Measurements from ENCODE around the gene NHSL1.

Gene NHSL1

GRCh38 chr6:138492871-138493270 lies 6.4 kb downstream of the NHSL1 start:
- H3K36me3 ChIP-seq (replicated peaks; ENCODE audit: low read depth, low read length): no peaks in the 10 kb centered on the region
- peaks cover 1% of the 10 kb centered on the region; the same call in 1 of the 2 replicates for H3K4me1 ChIP-seq (ENCODE audit: low read length)
- TF ChIP-seq CTCF (IDR thresholded peaks at IDR 0.05; ENCODE audit: low read depth, low read length): no peak
- H3K4me3 ChIP-seq (ENCODE audit: low read length): no peak overlapping the region
- no peaks in the 10 kb centered on the region for H3K9me3 ChIP-seq (ENCODE audit: insufficient read depth, low read length)
- H3K27ac ChIP-seq (ENCODE audit: low read length): no peak overlapping the region
- H3K9ac ChIP-seq (ENCODE audit: low read length): no peak overlapping the region
- H3K79me2 ChIP-seq (ENCODE audit: low read length): no peaks in the 10 kb centered on the region
- no peaks in the 10 kb centered on the region for H4K20me1 ChIP-seq (ENCODE audit: insufficient read depth, low read length)
- H3K4me2 ChIP-seq (ENCODE audit: low read length): no peak overlapping the region
- H3K27me3 ChIP-seq (ENCODE audit: low read depth, low read length): no peaks in the 10 kb centered on the region
- no peak overlapping the region for H2AFZ ChIP-seq (ENCODE audit: low read depth, low read length)

GRCh38 chr6:138492113-138492512 lies 7.2 kb downstream of the NHSL1 start:
- H3K79me2 ChIP-seq (ENCODE audit: low read length): no peaks in the 10 kb centered on the region
- H3K4me1 ChIP-seq (ENCODE audit: low read length): peaks cover 5% of the 10 kb centered on the region
- H3K27ac ChIP-seq (ENCODE audit: low read length): no peak overlapping the region
- no peak overlapping the region for H3K9ac ChIP-seq (ENCODE audit: low read length)
- TF ChIP-seq CTCF (IDR thresholded peaks at IDR 0.05; ENCODE audit: low read depth, low read length) (no peak), EZH2phosphoT487 (IDR thresholded peaks at IDR 0.05; ENCODE audit: low read depth) (no peak)
- H3K9me3 ChIP-seq (ENCODE audit: insufficient read depth, low read length): no peaks in the 10 kb centered on the region
- H3K36me3 ChIP-seq (replicated peaks; ENCODE audit: low read depth, low read length): no peaks in the 10 kb centered on the region
- H3K4me3 ChIP-seq (ENCODE audit: low read length): no peak overlapping the region
- H3K27me3 ChIP-seq (ENCODE audit: low read depth, low read length): no peaks in the 10 kb centered on the region
- no peak overlapping the region for H3K4me2 ChIP-seq (ENCODE audit: low read length)
- no peaks in the 10 kb centered on the region for H4K20me1 ChIP-seq (ENCODE audit: insufficient read depth, low read length)
- no peak overlapping the region for H2AFZ ChIP-seq (ENCODE audit: low read depth, low read length)

- peaks cover 16% of the 10 kb centered on the region for H3K4me1 ChIP-seq (ENCODE audit: low read length)
- TF ChIP-seq CTCF (IDR thresholded peaks at IDR 0.05; ENCODE audit: low read depth, low read length): no peak
- TF ChIP-seq EZH2phosphoT487 (IDR thresholded peaks at IDR 0.05; ENCODE audit: low read depth): no peak
- no peak overlapping the region for H3K4me2 ChIP-seq (ENCODE audit: low read length)
- no peak overlapping the region for H3K27ac ChIP-seq (ENCODE audit: low read length)
- no peaks in the 10 kb centered on the region for H3K27me3 ChIP-seq (ENCODE audit: low read depth, low read length)
- H3K9ac ChIP-seq (ENCODE audit: low read length): no peak overlapping the region
- no peak overlapping the region for H3K4me3 ChIP-seq (ENCODE audit: low read length)
- no peaks in the 10 kb centered on the region for H4K20me1 ChIP-seq (ENCODE audit: insufficient read depth, low read length)
- H2AFZ ChIP-seq (ENCODE audit: low read depth, low read length): no peak overlapping the region
- no peaks in the 10 kb centered on the region for H3K9me3 ChIP-seq (ENCODE audit: insufficient read depth, low read length)
- no peaks in the 10 kb centered on the region for H3K79me2 ChIP-seq (ENCODE audit: low read length)
- H3K36me3 ChIP-seq (replicated peaks; ENCODE audit: low read depth, low read length): no peaks in the 10 kb centered on the region
These were observed 8.3 kb downstream of the NHSL1 start for GRCh38 chr6:138491017-138491416.

- no peak overlapping the region for H2AFZ ChIP-seq (ENCODE audit: low read depth, low read length)
- H3K4me1 ChIP-seq (ENCODE audit: low read length): peaks cover 17% of the 10 kb centered on the region
- no peaks in the 10 kb centered on the region for H3K79me2 ChIP-seq (ENCODE audit: low read length)
- H3K27ac ChIP-seq (ENCODE audit: low read length): no peak overlapping the region
- H3K4me3 ChIP-seq (ENCODE audit: low read length): no peak overlapping the region
- no peak for TF ChIP-seq CTCF (IDR thresholded peaks at IDR 0.05; ENCODE audit: low read depth, low read length)
- H3K4me2 ChIP-seq (ENCODE audit: low read length): no peak overlapping the region
- no peaks in the 10 kb centered on the region for H3K27me3 ChIP-seq (ENCODE audit: low read depth, low read length)
- H3K9ac ChIP-seq (ENCODE audit: low read length): no peak overlapping the region
- H3K9me3 ChIP-seq (ENCODE audit: insufficient read depth, low read length): no peaks in the 10 kb centered on the region
- H3K36me3 ChIP-seq (replicated peaks; ENCODE audit: low read depth, low read length): no peaks in the 10 kb centered on the region
- H4K20me1 ChIP-seq (ENCODE audit: insufficient read depth, low read length): no peaks in the 10 kb centered on the region
These were observed 9.4 kb downstream of the NHSL1 start for GRCh38 chr6:138489846-138490245.

Data from OCI-LY3 (cell line).